A549 (cell line): Measurements from ENCODE around the gene C1orf21.

Source experiments
- BCL3 ChIP-seq: fragments of >200 bp; sonication (Bioruptor Twin); formaldehyde crosslinking; IDR thresholded peaks from 3 replicates; pipeline ENCODE4 v1.6.1; 2016
- CBX8 ChIP-seq: fragments of 200-600 bp; sonication (generic); IDR thresholded peaks from 2 replicates; pipeline ENCODE4 v1.6.1; 2016
- CTCF ChIP-seq: fragments of >200 bp; sonication (Bioruptor Twin); formaldehyde crosslinking; IDR thresholded peaks from 3 replicates; pipeline ENCODE4 v1.5.1; 2016
- E2F6 ChIP-seq: IDR thresholded peaks from 2 replicates; pipeline ENCODE4 v1.6.1; 2012; ENCODE audit warnings: low read depth, borderline replicate concordance
- EHMT2 ChIP-seq: fragments of 200-600 bp; sonication (generic); IDR thresholded peaks from 2 replicates; pipeline ENCODE4 v1.6.1; 2016; ENCODE audit warnings: antibody characterized with exemption, low read depth, mild to moderate bottlenecking, moderate library complexity
- ELK1 ChIP-seq: fragments of 150-350 bp; IDR thresholded peaks from 2 replicates; pipeline ENCODE4 v1.6.1; 2014; ENCODE audit warnings: low read depth, mild to moderate bottlenecking, low read length
- ESRRA ChIP-seq: fragments of 150-350 bp; IDR thresholded peaks from 2 replicates; pipeline ENCODE4 v1.6.1; 2014; ENCODE audit warnings: mild to moderate bottlenecking, low read length, borderline replicate concordance
- FOSL2 ChIP-seq, 2 experiments: fragments of 450-650 bp in 1 of 2; fragments of >200 bp in 1 of 2; sonication (Bioruptor Twin) in 1 of 2; formaldehyde crosslinking; IDR thresholded peaks; 2 replicates each; pipeline versions ENCODE4 v1.5.0 to v1.6.1; 2016 to 2020; ENCODE audit warnings: mild to moderate bottlenecking in 1 of 2, moderate library complexity in 1 of 2
- KDM1A ChIP-seq: fragments of 200-600 bp; sonication (generic); IDR thresholded peaks from 2 replicates; pipeline ENCODE4 v1.6.1; 2016; ENCODE audit warnings: low read depth, mild to moderate bottlenecking
- KDM5A ChIP-seq: fragments of 200-600 bp; sonication (generic); IDR thresholded peaks from 2 replicates; pipeline ENCODE4 v1.6.1; 2016; ENCODE audit warnings: antibody characterized with exemption, mild to moderate bottlenecking
- RAD21 ChIP-seq, 2 experiments: fragments of >200 bp in 1 of 2; sonication (Bioruptor Twin) in 1 of 2; formaldehyde crosslinking in 1 of 2; IDR thresholded peaks in 1 of 2; conservative IDR thresholded peaks in 1 of 2; 2 replicates in 1 of 2; 3 replicates in 1 of 2; pipeline ENCODE4 v1.6.1; 2012 to 2018; ENCODE audit warnings: inconsistent platforms in 1 of 2
- REST ChIP-seq: fragments of 200-600 bp; sonication (generic); IDR thresholded peaks from 2 replicates; pipeline ENCODE4 v1.6.1; 2016; ENCODE audit warnings: antibody characterized with exemption, mild to moderate bottlenecking, moderate library complexity
- ZC3H11A ChIP-seq: fragments of 450-650 bp; IDR thresholded peaks from 2 replicates; pipeline ENCODE4 v1.6.1; 2014; ENCODE audit warnings: antibody characterized with exemption, mild to moderate bottlenecking

GRCh38 chr1:184447651-184448185 is 60.9 kb downstream of the C1orf21 start:
- TF ChIP-seq CBX8: no peak
- no peak for TF ChIP-seq CTCF
- TF ChIP-seq BCL3: no peak
- TF ChIP-seq ESRRA: no peak
- no peak for TF ChIP-seq KDM1A
- no peak for TF ChIP-seq ZC3H11A
- no peak for TF ChIP-seq REST
- TF ChIP-seq ELK1: no peak
- no peak for TF ChIP-seq RAD21 (conservative IDR thresholded peaks at IDR 0.05 in 1 of 2, IDR thresholded peaks at IDR 0.05 in 1 of 2)
- TF ChIP-seq FOSL2 (IDR thresholded peaks at IDR 0.05): no peak
- no peak for TF ChIP-seq FOSL2 (CRISPR knock-in tag; IDR thresholded peaks at IDR 0.05)
- TF ChIP-seq EHMT2: no peak
- no peak for TF ChIP-seq E2F6
- TF ChIP-seq KDM5A: no peak
